Endothelial cell of umbilical vein (primary cell): ENCODE results near the gene SIGMAR1.

Experiments used
- CTCF ChIP-seq, 2 donors: IDR thresholded peaks; 1 replicate in 1 of 2; 2 replicates in 1 of 2; pipeline ENCODE4 v1.5.1; 2011; ENCODE audit warnings: low read length in 2 of 2, mild to moderate bottlenecking in 2 of 2, moderate library complexity in 2 of 2, control low read depth in 1 of 2, inconsistent platforms in 1 of 2, low read depth in 1 of 2; ENCODE audit not compliant: insufficient read depth in 1 of 2; ENCODE audit errors: extremely low read depth in 1 of 2
- EZH2 ChIP-seq: IDR thresholded peaks from 2 replicates; pipeline ENCODE4 v1.6.1; 2012; ENCODE audit warnings: borderline replicate concordance, low read depth, mild to moderate bottlenecking, moderate library complexity, low read length, inconsistent platforms; ENCODE audit not compliant: severe bottlenecking
- FOS ChIP-seq: IDR thresholded peaks from 2 replicates; pipeline ENCODE4 v1.6.1; 2011; ENCODE audit warnings: mild to moderate bottlenecking, low read length, moderate library complexity, borderline replicate concordance; ENCODE audit not compliant: insufficient read depth
- JUN ChIP-seq: IDR thresholded peaks from 2 replicates; pipeline ENCODE4 v1.6.1; 2011; ENCODE audit warnings: borderline replicate concordance, low read depth; ENCODE audit not compliant: insufficient read length, insufficient read depth
- MYC ChIP-seq: IDR thresholded peaks from one replicate; pipeline ENCODE4 v1.6.1; 2011; ENCODE audit warnings: mild to moderate bottlenecking, low read depth, low read length
- POLR2A ChIP-seq: IDR thresholded peaks from 2 replicates; pipeline ENCODE4 v1.6.1; 2012; ENCODE audit warnings: low read depth, mild to moderate bottlenecking, control low read depth, low read length
- POLR2AphosphoS5 ChIP-seq: IDR thresholded peaks from 2 replicates; pipeline ENCODE4 v1.6.1; 2012; ENCODE audit warnings: low read depth, mild to moderate bottlenecking, control low read depth, low read length, moderate library complexity; ENCODE audit not compliant: insufficient read depth
- TF ChIP-seq, protein P1 (sequence below): IDR thresholded peaks from 2 replicates; pipeline ENCODE4 v1.6.1; 2011; ENCODE audit not compliant: insufficient read depth, insufficient read length

DNA sequence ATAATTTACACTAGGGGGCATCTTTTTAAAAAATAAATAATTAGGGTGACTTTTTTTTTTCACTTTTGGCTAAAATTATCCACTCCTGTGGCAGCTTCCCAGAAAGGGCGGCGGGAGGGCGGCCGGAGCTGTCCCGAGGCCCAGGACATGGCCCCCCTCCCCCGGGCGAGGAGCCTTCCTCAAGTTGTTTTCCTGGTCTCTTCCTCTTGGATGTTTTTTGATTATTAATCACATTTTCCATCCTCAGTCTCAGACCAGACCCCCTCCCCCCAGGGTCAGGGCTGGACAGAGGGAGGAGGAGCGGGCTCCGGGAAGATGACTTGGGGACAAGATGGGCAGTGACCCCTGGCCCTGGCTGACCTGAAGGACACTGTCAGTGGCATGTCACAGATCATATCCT, 43.4 kb downstream of the SIGMAR1 start:
- no peak for TF ChIP-seq CTCF (IDR thresholded peaks at IDR 0.05; ENCODE audit: extremely low read depth in 1 of 2, insufficient read depth in 1 of 2, low read depth in 1 of 2, low read length in 2 of 2)
- no peak for TF ChIP-seq JUN
- TF ChIP-seq POLR2AphosphoS5: no peak
- TF ChIP-seq EZH2: no peak
- no peak for TF ChIP-seq POLR2A
- TF ChIP-seq, protein P1, sequence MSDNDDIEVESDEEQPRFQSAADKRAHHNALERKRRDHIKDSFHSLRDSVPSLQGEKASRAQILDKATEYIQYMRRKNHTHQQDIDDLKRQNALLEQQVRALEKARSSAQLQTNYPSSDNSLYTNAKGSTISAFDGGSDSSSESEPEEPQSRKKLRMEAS: no peak
- TF ChIP-seq MYC: no peak
- TF ChIP-seq FOS: no peak
